Activated CD4-positive, alpha-beta T cell treated with anti-CD3 and anti-CD28 coated beads, Interleukin-10, Interleukin-2, amounts not matched to agents 100 ng/mL and 50 ng/mL, durations not matched to agents 16 hours and 8 hours (primary cell): Measurements from ENCODE around the gene CUEDC1.
A peak's percentile ranks its signal among the peaks of the same experiment; 100 is the strongest.

Experiments used
- DNase-seq: peaks from one replicate; pipeline ENCODE4 v3.0.0-alpha.2; 2020

CUEDC1 gene

DNA sequence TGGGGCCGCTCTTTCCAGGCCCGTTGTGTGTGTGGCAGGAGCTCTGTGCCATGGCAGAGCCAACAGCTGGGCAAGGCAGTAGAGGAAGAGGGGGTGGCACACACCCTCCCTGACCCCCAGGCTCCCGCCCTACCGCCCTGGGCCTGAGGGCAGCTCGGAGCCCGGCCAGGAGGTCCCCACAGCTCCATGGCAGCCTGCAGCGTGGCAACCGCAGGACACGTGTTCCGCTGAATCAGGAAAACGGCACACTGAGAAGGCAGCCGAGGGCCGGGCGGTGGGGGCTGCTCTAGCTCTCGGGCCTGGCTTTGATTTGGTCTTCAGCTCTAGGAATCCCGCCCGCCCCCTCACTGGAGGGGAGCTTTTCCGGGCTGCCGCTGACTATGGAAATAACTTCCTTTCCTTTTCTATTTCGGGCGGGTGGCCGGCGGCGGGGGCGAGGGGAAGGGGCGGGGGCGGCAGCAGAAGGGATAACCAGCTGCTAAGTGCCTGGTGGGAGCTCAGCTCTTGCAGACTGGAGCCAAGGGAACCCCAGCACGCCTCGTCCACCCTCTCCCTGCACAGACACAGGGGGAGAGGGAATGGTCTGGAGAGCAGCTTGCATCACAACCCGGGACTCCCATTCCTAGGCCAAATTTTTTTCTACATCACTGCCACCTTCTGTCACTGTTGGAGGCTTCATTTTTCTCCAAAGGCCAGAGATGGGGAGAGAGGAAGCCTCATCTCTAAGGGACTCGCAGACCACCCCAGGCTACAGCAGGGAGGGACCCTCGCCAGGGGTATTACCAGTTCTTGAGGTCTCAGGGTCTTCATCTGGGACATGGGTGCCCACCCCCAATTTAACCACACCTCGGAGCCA is 80.5 kb downstream of the CUEDC1 start:
- DNase-seq = no peak

DNA sequence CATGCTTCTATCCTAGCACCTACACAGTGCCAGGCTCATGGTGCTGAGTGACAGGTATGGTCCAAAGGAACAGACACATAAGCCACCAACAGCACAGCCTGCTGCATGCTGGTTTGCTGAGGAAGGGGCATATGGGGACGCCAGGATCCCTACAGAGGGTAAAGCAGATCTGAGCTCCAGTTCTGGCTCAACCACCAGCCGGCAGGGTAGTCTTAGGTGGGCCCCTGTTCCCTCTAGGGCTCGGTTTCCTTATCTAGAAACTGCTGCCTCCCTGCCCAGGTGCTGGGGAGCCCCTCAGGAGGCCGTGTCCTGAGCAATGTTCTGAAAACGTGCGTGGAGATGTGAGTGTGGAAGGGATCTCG is 81.2 kb downstream of the CUEDC1 start:
- no peak for DNase-seq

DNA sequence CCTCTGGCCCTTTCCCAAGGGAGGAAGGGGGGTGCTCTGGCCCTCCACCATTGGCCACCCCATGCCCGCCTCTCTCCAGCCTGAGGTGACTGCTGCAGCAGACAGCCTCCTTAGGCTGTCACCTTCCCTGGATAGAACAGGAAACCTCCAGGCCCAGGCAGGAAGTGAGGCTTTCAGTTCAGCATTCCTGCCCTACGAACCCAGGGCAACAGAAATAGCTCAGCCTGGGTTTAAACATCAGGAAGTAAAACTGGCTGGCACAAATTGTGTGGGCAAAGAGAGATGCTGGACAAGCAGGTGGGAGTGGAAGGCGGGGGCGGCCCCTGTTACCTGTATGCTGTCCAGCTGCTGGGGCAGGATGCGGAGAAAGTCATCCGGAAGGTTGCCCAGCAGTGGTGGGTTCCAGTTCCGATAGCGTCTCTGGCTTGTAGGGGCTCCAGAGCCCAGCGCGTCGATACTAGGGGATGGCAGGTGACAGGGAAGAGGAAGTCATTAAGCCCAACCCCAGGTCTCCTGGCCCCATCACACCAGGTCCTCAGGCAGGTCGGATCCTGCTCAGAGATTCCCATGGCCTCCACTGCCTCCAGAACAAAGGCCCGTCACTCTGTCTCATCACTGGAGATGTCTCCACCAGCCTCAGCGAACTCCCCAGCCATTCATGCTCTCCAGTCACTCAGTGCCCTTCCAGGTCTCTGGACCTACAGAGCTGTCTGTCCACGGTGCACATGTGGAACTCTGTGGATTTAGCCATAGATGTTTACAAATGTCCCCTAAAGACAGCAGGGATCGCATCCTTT is 81.8 kb downstream of the CUEDC1 start:
- DNase-seq = no peak

DNA sequence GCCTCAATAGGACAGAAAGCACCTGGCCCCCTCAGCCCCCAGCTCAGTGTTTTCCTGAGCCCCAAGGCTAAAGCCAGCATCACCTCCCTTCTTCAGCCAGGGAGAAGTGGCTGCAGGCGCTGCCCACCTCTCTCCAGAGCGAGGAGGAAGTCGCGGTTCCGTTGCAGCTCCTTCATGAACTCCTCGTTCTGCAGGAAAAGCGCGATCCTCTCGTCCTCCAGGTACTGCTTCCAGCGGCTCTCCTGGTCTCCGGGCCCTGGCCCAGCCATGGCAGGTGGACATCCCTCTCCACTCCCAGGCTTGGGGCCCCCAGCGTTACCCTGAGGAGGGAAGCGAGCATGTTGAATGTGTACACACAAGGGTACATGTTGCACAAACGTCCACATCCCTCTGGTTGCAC is 82.7 kb downstream of the CUEDC1 start:
- no peak for DNase-seq

DNA sequence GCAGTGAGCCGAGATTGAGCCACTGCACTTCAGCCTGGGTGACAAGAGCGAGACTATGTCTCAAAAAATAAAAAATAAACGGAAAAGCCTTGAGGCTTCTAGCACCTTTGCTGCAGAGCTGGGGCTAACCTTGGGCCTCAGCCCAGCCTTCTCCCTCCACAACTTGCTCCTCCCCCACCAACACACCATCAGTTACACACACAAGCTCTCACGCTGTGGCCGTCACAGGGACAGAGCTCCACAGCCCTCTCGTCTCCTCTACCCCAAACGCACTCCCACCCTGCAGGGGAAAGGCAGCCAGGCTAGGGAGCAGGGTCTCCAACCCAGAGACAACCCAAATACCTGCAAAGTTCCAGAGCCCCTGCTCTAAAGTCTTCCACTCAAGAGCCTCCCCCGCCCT is 83.3 kb downstream of the CUEDC1 start:
- no peak for DNase-seq

DNA sequence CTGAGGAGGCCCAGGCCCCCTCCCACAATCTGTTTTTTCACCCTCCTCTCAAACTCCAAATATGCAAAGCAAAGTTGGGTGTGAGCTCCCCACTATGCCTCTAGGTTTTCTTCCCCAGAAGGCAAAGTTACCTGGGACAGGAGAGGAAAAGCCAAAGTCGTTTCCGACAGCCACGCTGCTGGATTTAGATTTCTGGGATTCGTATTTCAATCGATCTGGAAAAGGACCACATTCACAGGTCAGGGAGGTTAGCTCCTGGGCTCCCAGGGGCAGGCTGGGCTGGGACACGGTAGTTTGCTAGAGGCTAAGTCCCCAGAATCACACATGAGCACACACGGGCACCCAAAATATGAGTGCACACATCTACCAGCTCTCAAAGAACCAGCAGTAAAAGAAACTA is 84.1 kb downstream of the CUEDC1 start:
- no peak for DNase-seq

DNA sequence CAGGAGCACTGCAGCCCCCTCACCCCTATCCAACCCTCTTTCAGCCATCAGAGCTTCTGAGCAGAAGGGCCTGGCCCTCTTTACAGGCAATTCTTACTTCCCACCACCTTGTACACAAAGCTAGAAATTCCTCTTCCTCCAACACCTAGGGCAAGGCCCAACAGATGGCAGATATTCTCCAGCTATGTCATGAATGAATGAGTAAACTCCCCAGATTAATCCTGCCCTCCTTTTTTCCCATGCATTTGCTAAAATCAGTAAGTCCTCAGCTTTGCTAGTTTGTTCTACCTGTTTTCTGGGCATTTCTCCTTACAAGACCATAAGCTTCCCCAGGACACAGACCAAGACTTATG is 85.0 kb downstream of the CUEDC1 start:
- no peak for DNase-seq

DNA sequence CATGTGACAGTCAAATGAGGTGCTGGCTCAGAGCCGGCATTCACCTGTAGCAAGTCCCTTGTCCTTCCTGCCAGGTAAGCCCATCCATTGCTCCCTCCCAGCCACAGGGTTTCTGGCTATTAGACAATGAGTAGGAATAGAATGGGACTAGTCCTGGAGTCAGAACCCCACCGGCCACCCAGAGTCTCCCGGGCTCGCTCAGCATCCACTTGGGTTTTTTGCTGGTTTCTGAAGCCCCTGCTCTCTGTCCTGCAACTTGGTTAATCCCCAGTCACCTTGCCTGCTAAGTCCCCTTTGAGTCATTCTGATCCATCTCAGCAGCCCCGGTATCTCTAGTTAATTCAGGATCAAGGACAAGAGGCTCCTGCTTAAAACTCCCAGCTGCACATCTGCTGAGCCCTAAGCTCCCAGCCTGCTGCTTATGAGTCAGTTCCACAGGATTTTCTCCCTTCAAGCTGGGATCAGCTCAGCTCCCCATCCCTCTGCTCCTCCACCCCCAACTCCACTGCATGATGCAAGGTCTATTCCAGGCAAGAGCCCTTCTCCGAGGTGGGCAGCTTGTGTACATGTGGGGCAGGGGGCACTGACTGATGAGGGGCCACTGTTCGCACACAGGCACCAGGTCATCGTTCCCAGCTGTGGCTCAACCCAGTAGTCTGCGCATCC is 85.5 kb downstream of the CUEDC1 start:
- DNase-seq = no peak

DNA sequence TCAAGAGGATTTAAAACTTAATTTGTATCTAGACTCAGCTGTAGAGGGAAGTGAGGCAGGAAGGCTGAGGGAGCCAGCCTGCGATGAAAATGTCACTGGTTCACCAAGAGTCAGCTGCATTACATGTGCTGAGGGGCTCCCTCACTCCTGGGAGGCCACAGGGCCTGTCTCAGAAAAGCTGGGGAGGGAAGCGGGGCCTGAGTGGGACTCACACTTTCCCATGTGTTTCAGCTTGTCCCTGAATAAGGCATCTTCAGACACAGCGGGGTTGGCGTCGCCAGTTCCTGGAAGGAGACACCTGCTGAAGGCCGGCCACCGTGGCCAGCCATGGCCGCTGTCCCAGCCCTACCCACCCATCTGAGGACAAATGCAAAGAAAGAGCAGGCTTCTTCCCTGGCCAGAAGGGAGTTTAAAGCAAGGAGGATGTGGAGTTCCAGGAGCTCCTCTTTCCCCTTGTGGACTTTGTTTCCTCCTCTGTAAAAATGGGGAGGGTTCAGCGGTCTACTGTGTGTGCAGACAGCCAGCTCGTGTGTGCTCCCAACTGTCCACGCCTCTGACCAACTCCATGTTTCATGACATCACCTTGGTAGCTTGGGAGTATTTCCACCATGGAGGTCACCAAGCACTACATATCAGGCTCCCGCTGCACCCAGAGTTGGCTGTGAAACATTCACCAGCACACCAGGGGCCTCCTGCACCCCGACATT is 86.1 kb downstream of the CUEDC1 start:
- DNase-seq = no peak

DNA sequence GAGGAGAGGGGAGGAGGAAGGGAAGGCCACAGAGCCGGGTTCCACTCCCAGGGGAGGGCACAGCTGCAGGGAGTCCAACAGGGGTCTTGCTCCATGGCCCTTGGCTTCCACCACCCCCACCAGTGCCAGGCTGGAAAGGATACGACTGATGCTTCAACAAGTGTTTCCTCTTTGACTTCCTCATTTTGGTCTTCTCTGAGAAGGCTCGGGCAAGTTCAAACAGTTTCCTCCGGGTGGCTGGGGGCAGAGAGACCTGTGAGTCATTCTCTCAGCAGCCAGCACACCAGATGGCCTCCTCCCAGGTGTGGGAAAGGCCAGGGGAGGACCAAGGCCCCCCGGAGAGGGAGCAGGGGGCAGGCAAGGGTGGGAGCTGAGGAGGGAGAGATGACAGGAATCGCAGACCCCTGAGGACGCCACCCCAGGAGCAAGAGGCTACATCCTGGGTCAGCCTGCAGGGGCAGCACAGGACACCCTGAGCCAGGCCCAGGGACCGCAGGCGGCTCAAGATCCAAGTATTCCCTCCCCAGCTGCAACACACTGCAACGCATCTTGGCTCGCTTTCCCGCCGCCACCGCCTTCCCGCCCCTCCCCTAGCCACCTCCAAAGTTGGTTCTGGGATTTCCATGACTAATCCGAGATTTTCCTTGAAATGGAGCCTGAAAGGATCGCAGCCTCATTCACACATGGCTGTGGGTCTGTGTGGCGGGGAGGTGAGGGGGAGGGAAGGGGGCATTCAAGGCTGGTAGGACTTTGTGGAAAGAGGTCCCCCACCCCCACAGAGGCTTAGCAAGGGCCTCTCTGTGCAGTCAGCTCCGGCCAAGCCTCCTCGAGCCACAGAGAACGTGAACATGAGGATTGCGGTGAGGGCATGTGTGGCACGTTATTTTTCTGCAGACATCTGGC is 87.0 kb downstream of the CUEDC1 start:
- peak; percentile 28 for DNase-seq

DNA sequence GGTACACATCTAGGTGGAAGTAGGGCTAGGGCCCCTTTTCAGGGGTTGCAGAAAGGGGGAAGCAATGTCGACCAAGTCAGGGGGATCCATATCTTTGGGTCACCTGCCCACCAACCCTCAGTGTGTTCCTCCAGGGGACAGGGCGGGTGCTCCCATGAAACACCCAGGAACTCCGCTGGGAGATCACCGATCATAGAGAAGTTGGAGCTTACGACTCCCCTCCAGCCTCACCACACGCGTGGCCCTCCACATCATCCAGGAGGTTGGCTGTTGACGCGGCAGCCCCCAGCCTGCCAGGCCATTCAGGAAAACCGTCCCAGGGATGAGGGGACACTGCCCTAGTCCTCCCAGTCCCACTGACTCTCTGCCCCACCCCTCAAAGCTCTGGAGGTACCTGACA is 88.1 kb downstream of the CUEDC1 start:
- DNase-seq = no peak

DNA sequence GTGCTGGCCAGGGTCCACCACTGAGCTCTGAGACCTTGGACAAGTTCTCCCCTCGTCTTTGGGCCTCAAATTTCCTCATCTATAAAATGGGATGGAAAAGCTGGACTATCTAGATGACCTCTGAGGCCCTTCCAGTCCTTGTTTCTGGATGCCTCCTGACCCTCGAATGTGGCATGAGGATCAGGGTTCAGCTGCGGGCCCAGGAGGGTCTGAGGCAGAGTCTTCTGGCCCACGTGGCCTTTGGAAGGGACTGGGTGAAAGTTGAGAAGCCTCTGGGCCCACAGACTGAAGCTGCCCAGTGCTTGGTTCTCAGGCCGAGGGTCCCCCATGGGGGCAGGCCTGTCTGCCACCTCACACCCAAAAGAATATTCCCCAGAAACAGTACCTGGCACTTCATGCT is 88.5 kb downstream of the CUEDC1 start:
- DNase-seq = no peak

DNA sequence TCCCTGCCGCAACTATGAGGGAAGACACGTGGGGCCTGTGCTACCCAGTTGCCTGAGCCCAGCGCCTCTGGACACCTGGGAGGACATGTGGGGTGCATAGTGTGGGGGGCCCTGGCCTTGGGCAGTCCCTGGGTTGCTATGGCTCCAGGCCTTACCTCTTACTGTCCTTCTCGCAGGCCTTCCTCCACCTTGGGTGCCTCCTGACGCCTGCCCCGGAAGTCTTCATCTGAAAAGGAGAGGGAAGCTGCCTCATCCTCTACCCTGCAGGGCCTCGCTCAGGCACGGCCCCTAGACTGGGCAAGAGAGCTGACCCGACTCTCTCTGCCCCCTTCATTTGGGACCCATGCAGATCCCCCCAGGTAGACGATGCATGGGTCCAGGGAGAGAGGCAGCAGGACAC is 88.9 kb downstream of the CUEDC1 start:
- DNase-seq = no peak

DNA sequence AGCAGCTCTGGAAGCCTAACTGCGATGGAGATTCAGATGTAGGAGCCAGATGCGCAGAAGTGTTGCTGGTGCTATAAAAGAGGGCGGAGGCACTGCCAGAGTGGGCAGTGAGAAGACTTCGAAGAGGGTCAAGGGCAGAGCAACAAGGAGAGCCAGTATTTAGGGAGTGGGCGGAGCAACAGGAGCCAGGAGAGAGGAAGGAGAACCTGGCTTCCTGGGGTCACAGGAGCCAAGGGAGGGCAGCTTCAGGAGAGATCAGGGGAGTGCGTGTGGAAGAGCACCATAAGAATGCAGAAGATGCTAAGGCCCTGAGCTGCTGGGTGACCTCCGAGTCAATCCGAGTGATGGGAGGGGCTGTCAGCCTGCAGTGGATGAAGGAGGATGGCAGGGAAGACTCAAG is 90.9 kb downstream of the CUEDC1 start:
- no peak for DNase-seq

DNA sequence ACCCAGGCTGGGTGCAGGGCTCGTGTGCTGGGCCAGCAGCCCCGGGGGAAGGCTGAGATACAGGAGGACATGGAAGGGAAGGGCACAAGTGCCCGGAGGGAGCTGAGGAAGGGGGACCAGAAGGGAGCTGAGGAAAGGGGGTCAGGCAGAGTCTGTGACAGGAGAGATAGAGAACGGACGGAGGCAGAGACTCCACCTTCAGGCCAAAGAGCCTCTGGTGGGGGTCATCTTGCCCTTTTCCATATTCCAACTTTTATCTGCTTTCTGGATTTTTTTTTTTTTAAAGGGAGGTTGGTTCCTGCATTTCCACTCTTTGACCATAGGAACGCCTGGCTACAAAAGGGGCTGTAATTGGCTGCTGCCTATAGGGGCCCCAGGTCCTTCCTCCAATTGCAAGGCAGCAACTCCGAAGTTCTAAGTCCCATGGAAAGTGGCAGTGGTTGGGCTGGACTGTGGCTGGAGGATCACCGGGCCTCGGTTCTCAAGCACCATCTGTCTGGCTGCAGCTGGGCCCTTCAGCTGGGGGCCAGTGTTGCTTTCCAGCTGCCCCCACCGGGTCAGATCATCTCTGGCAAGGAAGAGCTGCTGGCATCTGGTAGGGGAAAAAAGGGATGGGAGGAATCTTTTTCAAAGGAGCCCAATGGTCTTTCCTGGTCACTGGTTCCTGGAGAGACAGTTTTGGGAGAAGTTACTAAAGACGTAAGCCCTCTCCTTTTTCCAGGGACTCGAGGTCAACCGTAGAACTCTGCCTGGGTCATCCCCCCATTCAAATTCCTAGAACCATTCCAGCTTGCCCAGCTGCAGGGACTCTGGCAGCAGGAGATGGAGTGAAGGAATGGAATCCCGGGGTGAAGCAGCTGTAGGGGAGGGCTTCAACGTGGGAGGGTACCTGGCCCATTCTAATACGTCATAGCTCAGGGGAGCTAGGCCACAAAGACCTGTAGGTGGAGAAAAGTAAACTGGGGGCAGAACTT is 92.2 kb downstream of the CUEDC1 start:
- DNase-seq = no peak

DNA sequence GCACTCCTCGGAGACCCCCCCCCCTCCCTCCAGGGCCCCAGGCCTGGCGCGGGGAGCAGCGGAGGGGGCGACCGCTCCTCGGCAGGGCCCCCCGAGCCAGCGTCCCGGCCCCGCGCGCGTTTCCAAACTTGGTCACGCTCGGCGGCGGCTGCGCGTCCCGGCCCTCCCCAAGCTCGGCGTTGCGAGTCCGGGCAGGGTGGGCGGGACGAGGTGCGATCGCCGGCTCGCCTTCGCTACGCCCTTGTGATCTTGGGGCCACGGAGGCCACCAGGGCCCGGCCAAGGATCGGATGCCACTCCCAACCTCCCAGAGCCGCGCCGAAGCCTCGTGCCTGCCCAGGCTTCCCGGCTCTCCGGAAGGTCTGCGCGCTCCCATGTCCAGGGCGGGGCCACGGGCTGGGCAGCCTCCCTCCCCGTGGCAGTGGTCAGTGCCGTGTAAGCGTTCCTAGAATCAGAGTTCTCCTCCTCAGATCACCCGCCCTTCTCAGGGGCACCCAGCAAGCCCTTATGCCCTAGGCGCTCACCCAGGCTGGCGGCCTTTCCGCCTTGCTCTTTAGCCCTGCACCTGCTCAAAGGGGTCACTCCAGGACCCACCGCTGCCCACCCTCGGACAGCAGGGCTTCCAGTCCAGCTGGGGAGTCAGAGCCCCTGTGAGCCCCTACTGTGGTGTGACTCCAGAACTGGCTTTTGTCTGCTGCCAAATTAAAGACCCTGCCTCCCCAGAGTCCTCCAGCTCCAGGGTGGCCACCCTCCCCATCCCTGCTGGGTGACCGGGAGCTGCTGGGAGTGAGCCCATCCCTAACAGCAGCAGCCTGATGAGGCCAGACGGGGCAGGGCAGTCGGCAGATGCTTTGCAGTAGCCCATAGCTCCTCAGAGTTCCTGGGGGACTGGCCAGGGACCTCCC is 93.2 kb downstream of the CUEDC1 start:
- no peak for DNase-seq

DNA sequence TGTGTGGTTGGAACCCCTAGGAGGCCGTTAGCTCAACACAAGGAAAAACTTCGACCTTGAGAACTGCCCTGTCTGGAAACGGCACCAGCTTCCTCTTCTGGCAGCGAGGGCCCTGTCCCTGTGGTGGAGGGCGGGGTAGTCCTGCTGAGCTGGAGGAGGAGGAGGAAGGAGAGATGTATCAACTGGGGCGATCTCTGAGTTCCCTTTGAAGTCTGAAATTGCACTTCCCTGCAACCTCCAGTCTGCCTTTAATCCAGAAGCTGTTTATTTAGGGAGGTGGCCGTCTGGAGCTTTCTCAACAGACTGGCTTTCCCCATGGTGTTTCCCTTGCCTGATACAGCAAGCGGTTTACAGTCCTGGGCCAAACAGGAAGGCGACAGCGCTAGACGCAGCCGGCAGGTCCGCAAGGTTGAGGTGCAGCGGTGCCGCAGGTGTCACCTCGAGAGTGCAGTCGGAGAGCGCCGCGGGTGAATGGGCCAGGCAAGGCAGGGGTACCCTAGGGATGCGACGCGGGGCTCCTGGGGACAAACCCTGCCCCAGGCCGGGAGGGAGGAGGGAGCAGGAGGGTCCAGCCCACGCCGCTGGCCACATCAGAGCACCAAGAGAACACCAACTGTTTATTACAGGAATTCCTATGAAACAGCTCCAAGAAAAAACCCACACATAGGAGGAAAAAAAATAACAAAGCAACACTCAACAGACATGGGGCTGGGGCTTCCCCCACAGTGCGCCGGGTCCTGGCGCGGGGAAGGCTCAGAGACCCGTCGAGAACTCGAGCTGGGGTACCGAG is 94.0 kb downstream of the CUEDC1 start:
- peak; percentile 12 for DNase-seq

DNA sequence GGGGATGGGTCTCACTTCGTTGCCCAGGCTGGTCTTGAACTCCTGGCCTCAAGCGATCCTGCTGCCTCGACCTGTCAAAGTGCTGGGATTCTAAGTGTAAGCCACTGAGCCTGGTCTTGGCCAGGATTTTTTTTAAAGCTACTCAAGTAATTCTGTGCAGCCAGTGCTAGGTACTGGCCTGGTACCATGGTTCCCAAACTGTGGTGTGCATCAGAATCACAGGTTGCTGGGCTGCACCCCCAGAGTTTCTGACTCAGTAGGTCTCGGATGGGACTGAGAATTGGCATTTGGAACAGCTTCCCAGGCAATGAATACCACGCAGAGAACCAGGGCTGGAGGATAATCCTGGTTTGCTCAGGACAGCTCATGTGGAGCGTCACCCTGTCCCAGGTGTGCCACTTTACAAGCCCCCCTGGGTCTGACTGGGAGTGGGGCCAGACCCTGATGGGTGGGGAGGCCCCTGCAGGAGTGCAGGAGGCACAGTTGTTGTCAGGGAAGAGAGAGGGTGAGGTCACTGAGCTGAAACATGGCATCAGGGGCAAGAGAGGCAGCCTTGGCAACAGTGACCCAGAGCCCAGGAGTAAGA is 94.7 kb downstream of the CUEDC1 start:
- no peak for DNase-seq
